ENCODE results near the gene ARHGAP28.

Gene ARHGAP28

DNA sequence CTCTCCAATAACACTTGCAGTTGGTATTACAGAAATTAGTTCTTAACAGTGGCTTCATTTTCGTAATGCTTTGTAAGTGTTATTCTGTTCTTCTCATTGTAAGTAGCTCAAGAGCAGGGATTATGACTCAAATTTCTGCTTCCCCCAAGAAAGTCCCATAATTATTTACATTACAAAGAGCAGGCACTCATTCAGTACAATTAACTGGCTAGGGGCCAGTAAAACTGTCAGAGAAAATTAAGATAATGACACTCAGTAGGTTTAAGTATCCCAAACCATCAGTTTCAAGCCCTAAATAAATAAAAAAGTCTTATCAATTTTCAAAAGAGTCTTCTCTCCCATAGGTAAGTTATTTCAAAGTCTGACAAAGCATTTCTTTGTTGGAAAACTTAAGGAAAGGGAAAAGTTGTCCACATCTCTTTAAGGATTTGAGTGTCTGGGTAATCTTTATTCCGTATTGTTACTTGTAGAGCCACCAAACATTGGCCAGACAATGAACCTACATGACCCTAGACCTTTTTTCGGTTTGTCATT is 137.1 kb downstream of the ARHGAP28 start:
- H3K9me3 ChIP-seq (ENCODE audit: severe bottlenecking) = no peaks in the 10 kb centered on the region
- H3K4me1 ChIP-seq (ENCODE audit: insufficient read depth, poor library complexity, severe bottlenecking) = no peaks in the 10 kb centered on the region
- ATAC-seq (ENCODE audit: low read depth) (no peak), DNase-seq (ENCODE audit: low spot score) (no peak)
- TF ChIP-seq, protein P1, sequence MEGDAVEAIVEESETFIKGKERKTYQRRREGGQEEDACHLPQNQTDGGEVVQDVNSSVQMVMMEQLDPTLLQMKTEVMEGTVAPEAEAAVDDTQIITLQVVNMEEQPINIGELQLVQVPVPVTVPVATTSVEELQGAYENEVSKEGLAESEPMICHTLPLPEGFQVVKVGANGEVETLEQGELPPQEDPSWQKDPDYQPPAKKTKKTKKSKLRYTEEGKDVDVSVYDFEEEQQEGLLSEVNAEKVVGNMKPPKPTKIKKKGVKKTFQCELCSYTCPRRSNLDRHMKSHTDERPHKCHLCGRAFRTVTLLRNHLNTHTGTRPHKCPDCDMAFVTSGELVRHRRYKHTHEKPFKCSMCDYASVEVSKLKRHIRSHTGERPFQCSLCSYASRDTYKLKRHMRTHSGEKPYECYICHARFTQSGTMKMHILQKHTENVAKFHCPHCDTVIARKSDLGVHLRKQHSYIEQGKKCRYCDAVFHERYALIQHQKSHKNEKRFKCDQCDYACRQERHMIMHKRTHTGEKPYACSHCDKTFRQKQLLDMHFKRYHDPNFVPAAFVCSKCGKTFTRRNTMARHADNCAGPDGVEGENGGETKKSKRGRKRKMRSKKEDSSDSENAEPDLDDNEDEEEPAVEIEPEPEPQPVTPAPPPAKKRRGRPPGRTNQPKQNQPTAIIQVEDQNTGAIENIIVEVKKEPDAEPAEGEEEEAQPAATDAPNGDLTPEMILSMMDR (IDR thresholded peaks at IDR 0.05; ENCODE audit: poor library complexity, severe bottlenecking) = no peak
- H3K27ac ChIP-seq (ENCODE audit: poor library complexity, severe bottlenecking) = no peak overlapping the region
- H3K27me3 ChIP-seq (ENCODE audit: insufficient read depth, poor library complexity, severe bottlenecking) = no peaks in the 10 kb centered on the region
- H3K36me3 ChIP-seq (ENCODE audit: low read depth) = no peaks in the 10 kb centered on the region
- H3K4me3 ChIP-seq (ENCODE audit: severe bottlenecking) = no peak overlapping the region

DNA sequence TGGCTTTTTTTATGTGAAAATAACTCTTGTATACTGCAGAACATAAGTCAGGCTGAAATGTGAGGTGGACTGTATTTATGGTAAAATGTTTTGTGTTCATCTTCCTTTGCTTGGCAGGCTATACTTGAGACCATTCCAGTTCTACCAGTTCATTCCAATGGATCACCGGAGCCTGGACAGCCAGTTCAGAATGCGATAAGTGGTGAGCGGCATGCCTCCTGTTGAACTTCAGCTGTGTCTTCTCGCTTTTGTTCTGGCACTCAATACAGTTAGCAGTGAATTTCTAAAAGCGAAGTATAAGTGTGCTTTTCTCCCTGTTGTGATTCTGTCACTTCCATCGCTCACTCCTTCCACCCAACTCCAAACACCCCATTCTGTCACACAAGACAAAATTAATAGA is 138.5 kb downstream of the ARHGAP28 start:
- H3K27me3 ChIP-seq (ENCODE audit: insufficient read depth, poor library complexity, severe bottlenecking) = no peaks in the 10 kb centered on the region
- H3K9me3 ChIP-seq (ENCODE audit: severe bottlenecking) = no peaks in the 10 kb centered on the region
- H3K27ac ChIP-seq (ENCODE audit: poor library complexity, severe bottlenecking) = no peak overlapping the region
- ATAC-seq (ENCODE audit: low read depth) (no peak), DNase-seq (ENCODE audit: low spot score) (no peak)
- no peaks in the 10 kb centered on the region for H3K36me3 ChIP-seq (ENCODE audit: low read depth)
- H3K4me3 ChIP-seq (ENCODE audit: severe bottlenecking) = no peak overlapping the region
- TF ChIP-seq, protein P1 (IDR thresholded peaks at IDR 0.05; ENCODE audit: poor library complexity, severe bottlenecking) = no peak
- no peaks in the 10 kb centered on the region for H3K4me1 ChIP-seq (ENCODE audit: insufficient read depth, poor library complexity, severe bottlenecking)

DNA sequence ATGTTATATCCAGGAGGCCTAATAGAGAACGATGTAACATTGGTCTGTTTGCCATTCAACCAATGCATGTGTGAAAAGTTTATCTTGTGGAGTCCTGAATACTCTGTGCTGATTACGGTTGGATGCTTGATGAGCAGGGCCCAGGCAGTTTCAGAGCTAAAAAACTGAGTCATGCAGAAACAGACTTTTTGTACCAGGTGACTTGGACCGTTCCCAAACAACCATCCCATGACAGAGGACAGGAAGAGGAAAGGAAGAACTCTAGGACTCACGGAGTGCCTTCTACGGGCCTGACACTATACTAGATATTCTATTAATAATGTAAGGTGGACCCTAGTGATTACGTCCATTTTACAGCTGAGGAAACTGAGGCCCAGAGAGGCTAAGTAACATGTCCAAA is 142.1 kb downstream of the ARHGAP28 start:
- Histone ChIP-seq H3K9me3 (ENCODE audit: severe bottlenecking) (no peaks in the 10 kb centered on the region), H3K27me3 (ENCODE audit: insufficient read depth, poor library complexity, severe bottlenecking) (no peaks in the 10 kb centered on the region), H3K27ac (ENCODE audit: poor library complexity, severe bottlenecking) (no peak overlapping the region), H3K4me3 (ENCODE audit: severe bottlenecking) (no peak overlapping the region), H3K36me3 (ENCODE audit: low read depth) (no peaks in the 10 kb centered on the region), H3K4me1 (ENCODE audit: insufficient read depth, poor library complexity, severe bottlenecking) (no peaks in the 10 kb centered on the region)
- ATAC-seq (ENCODE audit: low read depth) (no peak), DNase-seq (ENCODE audit: low spot score) (no peak)
- TF ChIP-seq, protein P1 (IDR thresholded peaks at IDR 0.05; ENCODE audit: poor library complexity, severe bottlenecking) = no peak

DNA sequence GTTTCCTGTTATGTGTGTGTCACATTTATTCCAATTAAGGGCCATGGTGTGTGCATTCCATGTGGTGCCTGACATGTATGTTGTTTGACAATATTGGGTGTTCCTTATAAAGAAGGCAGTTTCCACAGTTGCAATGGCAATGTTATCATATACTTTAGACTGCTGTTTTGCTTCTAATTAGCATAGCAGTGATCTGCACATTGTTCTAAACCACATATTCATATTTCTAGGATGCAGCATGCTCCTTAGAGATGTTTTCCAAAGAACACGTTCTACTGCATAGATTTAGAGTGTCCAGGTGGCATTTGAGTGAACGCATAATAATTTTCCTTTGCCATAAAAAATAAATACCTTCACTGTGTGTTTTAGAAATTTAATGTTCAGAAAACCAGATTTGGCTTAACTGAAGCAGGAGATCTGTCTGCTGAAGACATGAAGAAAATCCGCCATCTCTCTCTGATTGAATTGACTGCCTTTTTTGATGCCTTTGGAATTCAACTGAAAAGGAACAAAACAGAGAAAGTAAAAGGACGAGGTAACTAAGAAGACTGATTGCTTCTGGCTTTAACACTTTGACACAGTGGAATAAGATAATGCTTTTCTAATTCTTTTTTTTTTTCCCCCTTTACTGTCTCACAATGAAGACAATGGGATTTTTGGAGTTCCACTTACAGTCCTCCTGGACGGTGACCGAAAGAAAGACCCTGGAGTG is 143.7 kb downstream of the ARHGAP28 start:
- Histone ChIP-seq H3K4me1 (ENCODE audit: insufficient read depth, poor library complexity, severe bottlenecking) (no peaks in the 10 kb centered on the region), H3K4me3 (ENCODE audit: severe bottlenecking) (no peak overlapping the region), H3K9me3 (ENCODE audit: severe bottlenecking) (no peaks in the 10 kb centered on the region), H3K36me3 (ENCODE audit: low read depth) (no peaks in the 10 kb centered on the region), H3K27me3 (ENCODE audit: insufficient read depth, poor library complexity, severe bottlenecking) (no peaks in the 10 kb centered on the region), H3K27ac (ENCODE audit: poor library complexity, severe bottlenecking) (no peak overlapping the region)
- DNase-seq (ENCODE audit: low spot score) (no peak), ATAC-seq (ENCODE audit: low read depth) (no peak)
- TF ChIP-seq, protein P1 (IDR thresholded peaks at IDR 0.05; ENCODE audit: poor library complexity, severe bottlenecking) = no peak

DNA sequence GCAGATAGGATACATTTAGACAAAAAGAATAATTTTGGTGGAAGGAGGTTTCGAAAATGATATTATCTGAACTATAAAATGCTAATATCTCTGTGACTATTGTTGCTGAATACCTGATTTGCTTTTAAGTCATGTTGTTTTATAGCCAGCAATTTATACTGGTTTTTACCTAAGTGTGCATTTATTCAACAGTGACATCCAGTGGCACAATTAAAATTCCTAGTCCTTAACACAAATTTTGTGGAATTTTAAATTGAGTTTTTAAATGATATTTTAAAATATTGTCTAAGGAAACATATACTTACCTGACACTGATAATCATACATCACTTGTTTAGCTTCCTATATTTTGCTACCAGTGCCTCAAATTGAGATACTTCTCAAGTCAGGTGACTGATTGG is 144.8 kb downstream of the ARHGAP28 start:
- ATAC-seq (ENCODE audit: low read depth) (no peak), DNase-seq (ENCODE audit: low spot score) (no peak)
- Histone ChIP-seq H3K4me1 (ENCODE audit: insufficient read depth, poor library complexity, severe bottlenecking) (no peaks in the 10 kb centered on the region), H3K4me3 (ENCODE audit: severe bottlenecking) (no peak overlapping the region), H3K9me3 (ENCODE audit: severe bottlenecking) (no peaks in the 10 kb centered on the region), H3K27me3 (ENCODE audit: insufficient read depth, poor library complexity, severe bottlenecking) (no peaks in the 10 kb centered on the region), H3K27ac (ENCODE audit: poor library complexity, severe bottlenecking) (no peak overlapping the region), H3K36me3 (ENCODE audit: low read depth) (no peaks in the 10 kb centered on the region)
- TF ChIP-seq, protein P1 (IDR thresholded peaks at IDR 0.05; ENCODE audit: poor library complexity, severe bottlenecking) = peak; percentile 44

All from RWPE2 (cell line).